B cell (primary cell): ENCODE measurements around the gene PRIM2.
"Not testable (repeated sequence)": the region's sequence is repeated elsewhere in the genome, so short reads cannot be mapped to it uniquely, and the experiment has no call there.

ENCODE experiments used
- CTCF ChIP-seq: fragments of 200-600 bp; IDR thresholded peaks from one replicate; pipeline ENCODE4 v1.8.0; 2022; ENCODE audit warnings: antibody characterized with exemption, mild to moderate bottlenecking
- EZH2 ChIP-seq: IDR thresholded peaks from 2 replicates; pipeline ENCODE4 v1.6.1; 2012; ENCODE audit warnings: borderline replicate concordance, low read depth, mild to moderate bottlenecking, moderate library complexity, low read length; ENCODE audit not compliant: insufficient read depth, poor library complexity, severe bottlenecking

- not testable (repeated sequence) for TF ChIP-seq CTCF, EZH2
These were observed 146.4 kb downstream of the PRIM2 start for GRCh38 chr6:57463809-57464208.
